ENCODE results near the gene CYP4B1.

Gene CYP4B1

GRCh38 chr1:46757247-46757955 is 41.4 kb upstream of the CYP4B1 start:
- Histone ChIP-seq H3K36me3 (no peaks in the 10 kb centered on the region), H3K4me1 (ENCODE audit: control insufficient read depth in 1 of 2, insufficient read depth in 1 of 2, low read depth in 1 of 2, low read length in 1 of 2) (no peaks in the 10 kb centered on the region), H3K27ac (no peak overlapping the region), H3K9me3 (no peaks in the 10 kb centered on the region), H3K27me3 (peaks cover 50% of the 10 kb centered on the region), H3K4me3 (ENCODE audit: low read depth in 1 of 2, low read length in 1 of 2) (no peak overlapping the region)
- TF ChIP-seq CTCF (IDR thresholded peaks at IDR 0.05), result no peak

GRCh38 chr1:46757956-46758528 is 40.8 kb upstream of the CYP4B1 start:
- H3K27me3 ChIP-seq, result peaks cover 44% of the 10 kb centered on the region
- no peaks in the 10 kb centered on the region for H3K36me3 ChIP-seq
- H3K4me1 ChIP-seq (ENCODE audit: control insufficient read depth in 1 of 2, insufficient read depth in 1 of 2, low read depth in 1 of 2, low read length in 1 of 2), result no peaks in the 10 kb centered on the region
- no peak overlapping the region for H3K4me3 ChIP-seq (ENCODE audit: low read depth in 1 of 2, low read length in 1 of 2)
- H3K27ac ChIP-seq, result no peak overlapping the region
- H3K9me3 ChIP-seq, result no peaks in the 10 kb centered on the region
- no peak for TF ChIP-seq CTCF (IDR thresholded peaks at IDR 0.05)

- peaks cover 50% of the 10 kb centered on the region for H3K27me3 ChIP-seq
- no peak for TF ChIP-seq CTCF (IDR thresholded peaks at IDR 0.05)
- no peaks in the 10 kb centered on the region for H3K4me1 ChIP-seq (ENCODE audit: control insufficient read depth in 1 of 2, insufficient read depth in 1 of 2, low read depth in 1 of 2, low read length in 1 of 2)
- no peaks in the 10 kb centered on the region for H3K9me3 ChIP-seq
- no peak overlapping the region for H3K4me3 ChIP-seq (ENCODE audit: low read depth in 1 of 2, low read length in 1 of 2)
- no peaks in the 10 kb centered on the region for H3K36me3 ChIP-seq
- H3K27ac ChIP-seq, result no peak overlapping the region
These were observed 38.2 kb upstream of the CYP4B1 start for GRCh38 chr1:46760558-46761166.

GRCh38 chr1:46761740-46762139 is 37.1 kb upstream of the CYP4B1 start:
- Histone ChIP-seq H3K36me3 (no peaks in the 10 kb centered on the region), H3K27me3 (peaks cover 56% of the 10 kb centered on the region), H3K9me3 (no peaks in the 10 kb centered on the region), H3K4me3 (ENCODE audit: low read depth in 1 of 2, low read length in 1 of 2) (no peak overlapping the region), H3K27ac (no peak overlapping the region), H3K4me1 (ENCODE audit: control insufficient read depth in 1 of 2, insufficient read depth in 1 of 2, low read depth in 1 of 2, low read length in 1 of 2) (no peaks in the 10 kb centered on the region)
- TF ChIP-seq CTCF (IDR thresholded peaks at IDR 0.05), result no peak

GRCh38 chr1:46764402-46764801 is 34.4 kb upstream of the CYP4B1 start:
- TF ChIP-seq CTCF (IDR thresholded peaks at IDR 0.05), result no peak
- H3K36me3 ChIP-seq, result no peaks in the 10 kb centered on the region
- H3K4me3 ChIP-seq (ENCODE audit: low read depth in 1 of 2, low read length in 1 of 2), result no peak overlapping the region
- H3K9me3 ChIP-seq, result peaks cover 3% of the 10 kb centered on the region
- H3K27ac ChIP-seq, result no peak overlapping the region
- no peaks in the 10 kb centered on the region for H3K4me1 ChIP-seq (ENCODE audit: control insufficient read depth in 1 of 2, insufficient read depth in 1 of 2, low read depth in 1 of 2, low read length in 1 of 2)
- H3K27me3 ChIP-seq, result peaks cover 46% of the 10 kb centered on the region

Data from neutrophil (primary cell).